B cell (primary cell): ENCODE data around the gene PTPRG.

Experiments
- EZH2 ChIP-seq: IDR thresholded peaks from 2 replicates; pipeline ENCODE4 v1.6.1; 2012; ENCODE audit warnings: borderline replicate concordance, low read depth, mild to moderate bottlenecking, moderate library complexity, low read length; ENCODE audit not compliant: insufficient read depth, poor library complexity, severe bottlenecking
- TF ChIP-seq, protein P1 (sequence below): fragments of 200-600 bp; IDR thresholded peaks from one replicate; pipeline ENCODE4 v1.8.0; 2022; ENCODE audit warnings: antibody characterized with exemption, mild to moderate bottlenecking

DNA sequence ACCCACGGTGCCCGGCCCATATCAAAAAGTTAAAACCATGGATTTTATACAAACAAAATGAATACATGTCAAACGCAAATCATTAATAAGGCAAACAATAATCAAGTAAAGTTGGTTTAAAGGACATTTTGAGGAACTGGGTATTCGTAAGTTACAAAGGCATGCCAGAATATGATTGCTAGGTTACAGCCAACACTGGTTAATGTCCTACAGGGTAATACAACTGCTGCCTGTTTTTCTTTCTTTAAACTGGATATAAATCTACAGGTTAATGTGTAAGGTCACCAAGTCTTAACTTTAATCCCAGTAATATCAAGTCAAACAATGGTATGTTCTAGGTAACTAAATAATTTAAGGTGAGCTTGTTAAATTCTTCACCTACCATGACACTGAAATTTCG is 166.1 kb downstream of the PTPRG start:
- TF ChIP-seq, protein P1, sequence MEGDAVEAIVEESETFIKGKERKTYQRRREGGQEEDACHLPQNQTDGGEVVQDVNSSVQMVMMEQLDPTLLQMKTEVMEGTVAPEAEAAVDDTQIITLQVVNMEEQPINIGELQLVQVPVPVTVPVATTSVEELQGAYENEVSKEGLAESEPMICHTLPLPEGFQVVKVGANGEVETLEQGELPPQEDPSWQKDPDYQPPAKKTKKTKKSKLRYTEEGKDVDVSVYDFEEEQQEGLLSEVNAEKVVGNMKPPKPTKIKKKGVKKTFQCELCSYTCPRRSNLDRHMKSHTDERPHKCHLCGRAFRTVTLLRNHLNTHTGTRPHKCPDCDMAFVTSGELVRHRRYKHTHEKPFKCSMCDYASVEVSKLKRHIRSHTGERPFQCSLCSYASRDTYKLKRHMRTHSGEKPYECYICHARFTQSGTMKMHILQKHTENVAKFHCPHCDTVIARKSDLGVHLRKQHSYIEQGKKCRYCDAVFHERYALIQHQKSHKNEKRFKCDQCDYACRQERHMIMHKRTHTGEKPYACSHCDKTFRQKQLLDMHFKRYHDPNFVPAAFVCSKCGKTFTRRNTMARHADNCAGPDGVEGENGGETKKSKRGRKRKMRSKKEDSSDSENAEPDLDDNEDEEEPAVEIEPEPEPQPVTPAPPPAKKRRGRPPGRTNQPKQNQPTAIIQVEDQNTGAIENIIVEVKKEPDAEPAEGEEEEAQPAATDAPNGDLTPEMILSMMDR = no peak
- no peak for TF ChIP-seq EZH2
